GM23248 (cell line): Measurements from ENCODE around the gene KRTAP20-1. TPM values are rescaled to one million over a fixed set of nuclear protein-coding genes. Genes with fewer than 3 reads are reported as not detected.

Experiments
- DNase-seq: peaks from one replicate; pipeline ENCODE4 v3.0.0-alpha.2; 2015
- H2AFZ ChIP-seq: fragments of 200-600 bp; sonication (generic); 2 replicates; pipeline ENCODE4 v1.6.1; 2016; ENCODE audit warnings: antibody characterized with exemption
- H3F3A ChIP-seq: fragments of 200-600 bp; sonication (generic); 2 replicates; pipeline ENCODE4 v1.6.1; 2016; ENCODE audit warnings: mild to moderate bottlenecking, antibody characterized with exemption, mixed run types; ENCODE audit not compliant: insufficient read depth
- H3K27ac ChIP-seq: fragments of 200-600 bp; sonication (generic); 2 replicates; pipeline ENCODE4 v1.5.1; 2016; ENCODE audit warnings: mild to moderate bottlenecking
- H3K27me3 ChIP-seq: fragments of 200-600 bp; sonication (generic); replicated peaks from 2 replicates; pipeline ENCODE4 v1.6.1; 2016; ENCODE audit warnings: mild to moderate bottlenecking; ENCODE audit not compliant: insufficient read depth
- H3K36me3 ChIP-seq: fragments of 200-600 bp; sonication (generic); 2 replicates; pipeline ENCODE4 v1.6.1; 2016; ENCODE audit warnings: low read depth, mild to moderate bottlenecking
- H3K4me1 ChIP-seq: fragments of 200-600 bp; sonication (generic); 2 replicates; pipeline ENCODE4 v1.6.1; 2016; ENCODE audit warnings: mild to moderate bottlenecking; ENCODE audit not compliant: insufficient read depth
- H3K4me2 ChIP-seq: fragments of 200-600 bp; sonication (generic); one replicate; pipeline ENCODE4 v1.6.1; 2016; ENCODE audit warnings: mild to moderate bottlenecking; ENCODE audit not compliant: unreplicated experiment
- H3K4me3 ChIP-seq: fragments of 200-600 bp; sonication (generic); 2 replicates; pipeline ENCODE4 v1.5.1; 2016; ENCODE audit warnings: mild to moderate bottlenecking
- H3K79me2 ChIP-seq: fragments of 200-600 bp; sonication (generic); 2 replicates; pipeline ENCODE4 v1.6.1; 2016; ENCODE audit warnings: mild to moderate bottlenecking; ENCODE audit not compliant: insufficient read depth
- H3K9ac ChIP-seq: fragments of 200-600 bp; sonication (generic); 2 replicates; pipeline ENCODE4 v1.6.1; 2016; ENCODE audit warnings: mild to moderate bottlenecking
- H3K9me2 ChIP-seq: fragments of 200-600 bp; sonication (generic); 2 replicates; pipeline ENCODE4 v1.6.1; 2016; ENCODE audit warnings: mixed run types, mild to moderate bottlenecking, moderate library complexity; ENCODE audit not compliant: insufficient read depth
- H3K9me3 ChIP-seq: fragments of 200-600 bp; sonication (generic); one replicate; pipeline ENCODE4 v1.6.1; 2017; ENCODE audit warnings: low read depth
- H4K20me1 ChIP-seq: fragments of 200-600 bp; sonication (generic); 2 replicates; pipeline ENCODE4 v1.6.0; 2016; ENCODE audit not compliant: insufficient read depth
- EZH2 ChIP-seq: fragments of 200-600 bp; sonication (generic); IDR thresholded peaks from 2 replicates; pipeline ENCODE4 v1.6.1; 2018; ENCODE audit warnings: antibody characterized with exemption, mild to moderate bottlenecking; ENCODE audit not compliant: insufficient read depth, poor library complexity, severe bottlenecking
- EZH2phosphoT487 ChIP-seq: fragments of 200-600 bp; sonication (generic); IDR thresholded peaks from 2 replicates; pipeline ENCODE4 v1.6.1; 2018; ENCODE audit warnings: antibody characterized with exemption, moderate library complexity, mild to moderate bottlenecking, low read depth; ENCODE audit not compliant: insufficient read depth
- WGBS, 2 experiments: methylation state at CpG; one replicate each; pipeline ENCODE4 v1.1.6; 2015 to 2017; ENCODE audit warnings: low lambda C conversion rate in 2 of 2, low coverage in 1 of 2; ENCODE audit errors: missing lambda C conversion rate in 2 of 2; 5-methylcytosine and 5-hydroxymethylcytosine counted together
- in situ Hi-C: fragments of 300-500 bp; cut with MboI; formaldehyde crosslinking; loops from 2 replicates; pipeline ENCODE4 v1.15.0; 2020
- polyA plus RNA-seq: library from polyadenylated mRNA; unstranded; fragments of >200 nt; fragmentation: Nextera tagmentation; extraction: Ambion mirVana; gene quantifications from 2 replicates; pipeline ENCODE4 v1.2.1, GENCODE V29; 2016
- total RNA-seq: library from RNA; depleted of rRNA; stranded (reverse); fragments of >200 nt; shearing (Covaris generic); gene quantifications from 2 replicates; pipeline ENCODE4 v1.2.3, GENCODE V29; 2014; rRNA removed

Gene KRTAP20-1, protein sequence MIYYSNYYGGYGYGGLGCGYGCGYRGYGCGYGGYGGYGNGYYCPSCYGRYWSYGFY
- total RNA-seq (not detected in 2 replicates), polyA plus RNA-seq (not detected in 2 replicates)

DNA sequence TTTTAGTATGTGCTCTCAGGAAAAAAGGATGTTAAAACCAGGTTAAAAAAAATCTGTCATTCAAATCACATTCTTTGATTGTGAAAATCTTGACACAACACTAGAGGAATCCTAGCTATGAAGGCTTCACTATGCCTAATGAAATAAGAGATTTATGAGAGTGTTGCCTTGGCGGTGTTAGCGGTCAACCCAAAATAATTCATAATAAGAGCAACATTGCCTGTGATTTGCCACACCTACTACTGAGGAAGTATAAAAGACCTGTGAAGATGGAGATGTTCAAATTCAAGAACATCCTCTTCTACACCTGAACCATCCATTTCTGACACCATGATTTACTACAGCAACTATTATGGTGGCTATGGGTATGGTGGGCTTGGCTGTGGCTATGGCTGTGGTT lies at the start of gene KRTAP20-1:
KRTAP20-1 (plus strand) TSS at position 301 of the 400 bp plus-strand sequence; CDS start at position 331, 30 bp downstream.
- no peaks in the 10 kb centered on the region for H3K27me3 ChIP-seq
- H3K4me3 ChIP-seq: no peak within 1 kb of the TSS
- H3K4me1 ChIP-seq: no peaks in the 10 kb centered on the region
- TF ChIP-seq EZH2 (no peak), EZH2phosphoT487 (no peak)
- no peak within 1 kb of the TSS for H3K4me2 ChIP-seq
- H3F3A ChIP-seq: no peaks in the 10 kb centered on the region
- no peak within 1 kb of the TSS for H3K9ac ChIP-seq
- no peaks in the 10 kb centered on the region for H3K9me3 ChIP-seq
- 65 to 73% methylated on average over 2 of the region's 2 CpGs for whole genome bisulfite sequencing, 2 experiments
- no peak for DNase-seq
- H2AFZ ChIP-seq: no peak within 1 kb of the TSS
- in situ Hi-C loops: no loop called here
- no peak within 1 kb of the TSS for H3K27ac ChIP-seq
- H3K36me3 ChIP-seq: no peaks in the 10 kb centered on the region
- no peaks in the 10 kb centered on the region for H3K79me2 ChIP-seq
- H4K20me1 ChIP-seq: no peaks in the 10 kb centered on the region
- H3K9me2 ChIP-seq: no peaks in the 10 kb centered on the region

- in situ Hi-C loops: no loop called here
- H3K4me3 ChIP-seq: no peak overlapping the region
- no peak for DNase-seq
- no peaks in the 10 kb centered on the region for H3K9me2 ChIP-seq
- no peaks in the 10 kb centered on the region for H3K27me3 ChIP-seq
- no peaks in the 10 kb centered on the region for H3K4me1 ChIP-seq
- no peaks in the 10 kb centered on the region for H3K79me2 ChIP-seq
- no peaks in the 10 kb centered on the region for H4K20me1 ChIP-seq
- TF ChIP-seq EZH2phosphoT487 (no peak), EZH2 (no peak)
- no peak overlapping the region for H3K9ac ChIP-seq
- H3K4me2 ChIP-seq: no peak overlapping the region
- no peaks in the 10 kb centered on the region for H3K36me3 ChIP-seq
- H3K27ac ChIP-seq: no peak overlapping the region
- H3F3A ChIP-seq: no peaks in the 10 kb centered on the region
- no peak overlapping the region for H2AFZ ChIP-seq
- no peaks in the 10 kb centered on the region for H3K9me3 ChIP-seq
Observed at GRCh38 chr21:30567617-30568016, 48.6 kb upstream of the KRTAP20-1 start.

DNA sequence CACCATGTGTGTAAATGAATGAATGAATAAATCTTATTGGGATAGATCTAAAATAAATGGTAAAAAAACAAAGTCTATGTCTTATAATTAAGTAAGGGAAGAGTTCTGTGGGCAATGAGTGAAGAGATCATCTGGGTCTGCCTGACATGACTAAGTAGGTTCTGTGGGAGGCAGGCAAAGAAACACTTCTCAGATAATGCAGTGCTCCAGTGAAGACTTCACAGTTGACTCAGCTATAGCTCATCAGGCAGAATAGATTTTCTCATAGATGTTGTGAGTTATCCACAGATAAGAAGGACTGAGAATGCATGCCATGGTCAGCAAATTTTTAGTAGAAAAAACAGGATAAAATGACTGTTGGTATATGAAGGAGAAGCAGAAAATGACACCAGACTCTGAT lies 38.5 kb upstream of the KRTAP20-1 start:
- Histone ChIP-seq H3K4me1 (no peaks in the 10 kb centered on the region), H3K4me2 (no peak overlapping the region)
- in situ Hi-C loops: no loop called here

GRCh38 chr21:30579346-30579745 lies 36.9 kb upstream of the KRTAP20-1 start:
- in situ Hi-C loops: no loop called here

More for the DNA sequence above, 38.5 kb upstream of the KRTAP20-1 start:
- no peaks in the 10 kb centered on the region for H3K79me2 ChIP-seq
- no peaks in the 10 kb centered on the region for H3K9me3 ChIP-seq
- H3K27me3 ChIP-seq: no peaks in the 10 kb centered on the region
- no peak for DNase-seq
- TF ChIP-seq EZH2phosphoT487 (no peak), EZH2 (no peak)
- H3K4me3 ChIP-seq: no peak overlapping the region
- no peak overlapping the region for H2AFZ ChIP-seq
- H3F3A ChIP-seq: no peaks in the 10 kb centered on the region
- no peaks in the 10 kb centered on the region for H4K20me1 ChIP-seq
- no peaks in the 10 kb centered on the region for H3K9me2 ChIP-seq
- no peaks in the 10 kb centered on the region for H3K36me3 ChIP-seq
- no peak overlapping the region for H3K27ac ChIP-seq
- H3K9ac ChIP-seq: no peak overlapping the region

DNA sequence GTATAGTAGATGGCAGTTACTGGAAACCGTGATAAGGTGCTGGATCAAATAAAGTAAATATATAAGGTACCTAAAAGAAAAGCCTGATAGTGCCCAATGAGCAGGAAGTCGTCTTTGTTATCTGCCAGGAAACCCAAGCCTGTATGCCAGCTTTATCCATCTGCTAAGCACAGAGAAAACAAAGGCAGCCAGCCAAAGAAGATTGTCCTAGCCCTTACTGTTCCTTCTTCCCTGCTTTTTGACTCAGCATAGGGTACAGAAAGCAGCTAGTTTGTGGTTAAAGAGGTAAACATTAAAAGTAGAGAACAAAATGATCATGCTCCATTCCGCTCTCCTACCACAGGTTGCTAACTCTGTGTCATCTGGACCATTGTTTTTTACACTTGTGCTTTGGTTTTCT lies 36.1 kb upstream of the KRTAP20-1 start:
- Histone ChIP-seq H3K9me2 (no peaks in the 10 kb centered on the region), H2AFZ (no peak overlapping the region), H3K4me3 (no peak overlapping the region), H3K4me2 (no peak overlapping the region), H3K4me1 (no peaks in the 10 kb centered on the region), H4K20me1 (no peaks in the 10 kb centered on the region), H3K79me2 (no peaks in the 10 kb centered on the region), H3K9ac (no peak overlapping the region), H3K36me3 (no peaks in the 10 kb centered on the region), H3F3A (no peaks in the 10 kb centered on the region), H3K9me3 (no peaks in the 10 kb centered on the region), H3K27me3 (no peaks in the 10 kb centered on the region), H3K27ac (no peak overlapping the region)
- no peak for DNase-seq
- in situ Hi-C loops: no loop called here
- TF ChIP-seq EZH2: no peak
- TF ChIP-seq EZH2phosphoT487: no peak
- WGBS, 2 experiments: 16 to 19% methylated on average over 3 of the region's 3 CpGs

More at GRCh38 chr21:30579346-30579745, 36.9 kb upstream of the KRTAP20-1 start:
- Histone ChIP-seq H3K9me3 (no peaks in the 10 kb centered on the region), H3K79me2 (no peaks in the 10 kb centered on the region), H2AFZ (no peak overlapping the region), H3K36me3 (no peaks in the 10 kb centered on the region), H4K20me1 (no peaks in the 10 kb centered on the region), H3K4me1 (no peaks in the 10 kb centered on the region), H3K27me3 (no peaks in the 10 kb centered on the region), H3K4me2 (no peak overlapping the region), H3K27ac (no peak overlapping the region), H3K9me2 (no peaks in the 10 kb centered on the region), H3K4me3 (no peak overlapping the region), H3F3A (no peaks in the 10 kb centered on the region), H3K9ac (no peak overlapping the region)
- DNase-seq: no peak
- WGBS, 2 experiments: 3% methylated on average over 1 of the region's 1 CpG
- TF ChIP-seq EZH2: no peak
- TF ChIP-seq EZH2phosphoT487: no peak
